Right kidney (tissue), 1 donor: ENCODE data around the gene CWC15.
"Not testable (repeated sequence)": the region's sequence is repeated elsewhere in the genome, so short reads cannot be mapped to it uniquely, and the experiment has no call there.

Experiments
- DNase-seq: peaks from one replicate; pipeline ENCODE4 v3.0.0-alpha.2; 2016

The CWC15 gene

GRCh38 chr11:94959179-94959578, 14.2 kb downstream of the CWC15 start:
- no peak for DNase-seq

GRCh38 chr11:94958121-94958696, 15.1 kb downstream of the CWC15 start:
- DNase-seq = no peak

DNA sequence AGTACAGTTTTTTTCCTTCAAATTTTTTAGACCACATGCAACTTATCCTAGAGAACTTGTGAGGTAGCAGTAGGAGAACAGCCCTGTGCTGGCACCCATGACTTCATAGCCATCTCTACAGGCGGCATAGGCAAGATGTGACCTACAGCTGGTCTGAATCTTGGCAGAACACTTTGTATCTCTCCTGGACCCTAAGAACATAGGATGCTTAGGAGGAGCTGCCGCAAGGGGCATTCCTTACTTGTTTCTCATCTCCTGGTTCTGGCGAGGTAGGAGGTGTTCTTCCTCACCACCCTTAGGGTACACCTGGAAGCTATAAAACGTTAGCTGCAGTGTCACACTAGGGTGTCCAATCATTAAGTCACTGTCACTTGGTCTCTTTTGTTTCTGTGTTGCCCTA, 16.4 kb downstream of the CWC15 start:
- no peak for DNase-seq

DNA sequence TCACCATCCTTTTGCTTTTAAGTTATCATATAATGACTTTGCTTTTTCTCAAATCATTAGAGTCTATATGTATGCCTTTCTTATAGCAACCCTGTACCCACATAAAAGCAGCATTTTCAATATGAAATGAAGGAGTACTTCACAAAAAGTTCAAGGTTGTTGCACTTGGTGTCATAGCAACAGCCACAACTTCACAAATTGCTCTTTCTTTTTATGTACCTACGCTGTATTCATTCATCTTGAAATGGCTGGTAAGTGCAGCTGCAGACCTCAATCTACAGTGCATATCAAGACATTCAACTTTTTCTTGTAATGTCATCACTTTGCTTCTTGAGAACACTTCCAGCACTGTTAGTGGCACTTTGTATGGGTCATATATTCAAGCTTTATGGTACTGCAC, 18.6 kb downstream of the CWC15 start:
- no peak for DNase-seq

- DNase-seq = no peak
Observed at GRCh38 chr11:94948070-94948617, 25.2 kb downstream of the CWC15 start.

- no peak for DNase-seq
Observed at GRCh38 chr11:94946812-94947211, 26.5 kb downstream of the CWC15 start.

- no peak for DNase-seq
Observed at GRCh38 chr11:94941131-94941530, 32.2 kb downstream of the CWC15 start.

- DNase-seq = no peak
Observed at GRCh38 chr11:94939346-94939745, 34.0 kb downstream of the CWC15 start.

- DNase-seq = no peak
Observed at GRCh38 chr11:94938095-94939055, 35.0 kb downstream of the CWC15 start.

- no peak for DNase-seq
Observed at GRCh38 chr11:94934846-94935245, 38.5 kb downstream of the CWC15 start.

DNA sequence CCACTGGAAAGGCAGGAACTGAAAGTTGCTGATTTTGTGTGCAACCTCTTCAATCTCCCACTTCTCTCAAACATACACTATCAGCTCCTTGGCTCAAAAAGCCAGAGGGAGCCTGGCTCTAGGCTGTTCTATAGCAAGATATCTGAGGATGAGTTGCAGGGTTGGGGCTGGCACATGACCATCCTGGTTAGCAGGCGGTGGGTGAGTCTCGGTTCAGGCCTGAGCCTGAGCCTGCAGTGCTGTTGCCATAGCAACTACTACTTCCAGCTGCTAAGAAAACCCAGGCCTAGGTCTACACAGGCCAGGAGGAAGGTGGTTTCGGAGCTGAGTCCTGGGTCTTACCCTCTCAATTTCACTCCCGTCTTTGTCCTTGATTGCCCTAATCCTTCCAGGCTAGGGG, 39.0 kb downstream of the CWC15 start:
- no peak for DNase-seq

DNA sequence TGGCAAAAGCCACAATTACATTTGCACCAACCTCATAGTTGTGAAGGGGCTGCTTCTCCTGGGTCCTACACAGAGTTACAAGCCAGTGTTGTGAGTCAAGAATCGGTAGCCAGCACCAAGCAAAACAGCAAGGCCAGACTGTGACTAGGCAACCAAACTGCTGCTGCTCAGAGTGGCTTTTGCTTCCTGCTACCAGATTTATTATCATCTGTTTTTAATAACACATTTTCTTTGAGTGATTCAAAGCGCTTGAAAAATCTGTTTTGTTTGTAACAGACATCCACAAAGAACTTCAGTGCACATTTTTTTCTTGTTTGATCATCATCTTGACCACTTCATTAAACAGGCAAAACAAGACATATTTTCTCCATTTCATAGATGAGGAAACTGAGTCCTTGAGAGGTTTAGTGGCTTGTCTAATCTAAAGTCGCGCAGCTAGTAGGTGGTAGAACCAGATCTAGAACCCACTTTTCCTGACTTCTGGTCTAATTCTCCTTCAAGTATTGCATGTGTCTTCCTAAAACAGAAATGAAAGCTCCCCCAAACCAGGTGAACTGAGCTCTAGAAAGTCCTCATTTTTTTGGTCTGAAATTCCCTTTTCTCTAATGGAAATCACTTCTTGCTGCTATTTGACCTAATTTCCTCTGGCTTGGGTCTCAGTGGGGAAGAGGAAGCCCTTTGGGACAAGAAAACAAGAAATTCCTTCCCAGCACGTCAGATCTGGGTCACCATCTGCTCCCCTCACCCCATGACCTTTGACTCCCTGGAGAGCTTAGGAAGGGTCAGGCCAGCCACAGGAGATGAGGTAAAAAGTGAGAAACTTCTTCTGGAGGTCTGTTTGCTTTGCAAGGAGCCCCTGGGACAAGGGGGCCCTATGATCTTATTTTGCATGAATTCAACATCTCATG, 39.9 kb downstream of the CWC15 start:
- DNase-seq = no peak

DNA sequence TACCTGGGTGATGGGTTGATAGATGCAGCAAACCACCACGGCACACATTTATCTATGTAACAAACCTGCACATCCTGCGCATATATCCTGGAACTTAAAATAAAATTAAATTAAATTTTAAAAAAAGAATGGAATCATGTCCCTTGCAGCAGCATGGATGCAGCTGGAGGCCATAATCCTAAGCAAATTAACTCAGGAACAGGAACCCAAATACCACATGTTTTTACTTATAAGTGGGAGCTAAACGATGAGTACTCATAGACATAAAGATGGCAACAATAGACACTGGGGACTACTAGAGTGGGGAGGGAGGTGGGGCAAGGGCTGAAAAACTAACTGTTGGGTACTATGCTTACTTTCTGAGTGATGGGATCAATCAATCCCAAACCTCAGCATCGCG, 40.9 kb downstream of the CWC15 start:
- no peak for DNase-seq

GRCh38 chr11:94932072-94932471, 41.3 kb downstream of the CWC15 start:
- DNase-seq = not testable (repeated sequence)

DNA sequence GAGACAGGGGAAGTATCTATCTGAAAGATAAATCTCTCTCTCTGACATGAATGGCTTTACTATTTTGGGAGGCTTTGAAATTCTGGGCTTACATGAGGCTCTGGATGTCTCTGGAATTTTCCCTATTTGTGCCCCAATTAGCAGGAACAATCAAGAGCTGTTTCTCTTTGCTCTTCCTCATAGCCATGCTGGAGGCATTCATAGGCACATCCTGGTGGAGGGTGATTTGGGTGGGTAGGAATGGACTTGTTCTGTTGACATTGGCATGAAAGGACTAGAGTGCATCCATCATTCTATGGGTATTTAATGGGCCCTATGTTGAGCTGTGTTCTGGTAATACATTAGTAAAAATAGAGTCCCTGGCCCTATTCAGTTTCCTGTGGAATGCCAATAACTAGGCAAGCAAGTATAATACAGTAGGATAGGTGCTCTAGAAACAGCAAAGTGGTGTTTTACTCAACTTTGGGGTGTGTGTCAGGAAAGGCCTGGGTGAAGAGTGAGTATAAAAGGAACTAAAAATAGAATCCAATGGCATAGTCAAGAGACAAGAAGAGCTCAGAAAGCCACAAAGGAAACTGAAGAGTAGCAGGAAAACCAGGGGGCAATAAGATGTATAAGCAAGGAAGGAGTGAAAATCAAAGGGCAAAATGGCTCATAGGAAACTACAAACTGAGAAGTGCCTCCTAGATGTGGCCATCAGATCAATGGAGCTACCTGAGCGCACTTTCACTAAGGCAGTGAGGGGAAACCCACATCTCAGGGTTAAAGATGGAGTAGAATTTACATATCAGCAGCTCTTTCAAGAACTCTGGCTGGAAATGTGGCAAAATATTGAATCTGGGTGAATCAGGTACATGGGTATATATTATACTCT, 45.0 kb downstream of the CWC15 start:
- no peak for DNase-seq

- DNase-seq = peak; percentile 70
Observed at GRCh38 chr11:94926698-94927237, 46.6 kb downstream of the CWC15 start.

GRCh38 chr11:94926271-94926625, 47.1 kb downstream of the CWC15 start:
- DNase-seq = no peak

DNA sequence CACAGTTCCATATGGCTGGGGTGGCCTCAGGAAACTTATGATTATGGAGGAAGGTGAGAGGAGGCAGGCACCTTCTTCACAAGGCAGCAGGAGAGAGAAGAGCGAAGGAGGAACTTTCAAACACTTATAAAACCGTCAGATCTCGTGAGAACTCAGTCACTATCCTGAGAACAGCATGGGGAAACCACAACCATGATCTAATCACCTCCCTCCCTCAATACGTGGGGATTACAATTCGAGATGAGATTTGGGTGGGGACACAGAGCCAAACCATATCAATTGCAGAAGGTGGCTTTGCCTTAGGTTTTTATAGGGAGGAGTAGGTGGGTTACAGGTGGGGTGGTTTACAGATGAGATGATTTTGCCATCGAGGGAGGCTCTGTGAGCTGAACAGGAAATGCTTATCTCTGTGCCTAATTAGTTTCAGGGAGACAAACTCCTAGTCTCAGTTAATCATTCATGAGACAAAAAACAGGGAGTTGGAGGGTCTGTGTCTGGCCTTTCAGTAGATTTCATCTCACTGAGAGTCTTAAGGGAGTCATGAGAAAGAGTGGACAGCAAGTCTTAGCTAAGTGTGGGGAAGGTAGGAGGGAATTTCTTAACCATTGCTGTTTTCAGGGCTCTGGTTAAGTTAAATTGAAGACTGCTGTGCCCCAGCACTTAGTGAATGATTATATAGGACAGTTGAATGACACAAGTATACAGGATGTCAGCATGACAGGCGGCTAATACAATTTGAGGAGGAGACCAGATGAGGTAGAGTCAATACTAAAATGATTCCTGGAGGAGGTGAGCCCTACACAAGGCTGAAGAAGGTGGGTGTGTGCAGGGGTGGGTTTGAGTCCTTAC, 47.7 kb downstream of the CWC15 start:
- no peak for DNase-seq

GRCh38 chr11:94924612-94925011, 48.7 kb downstream of the CWC15 start:
- DNase-seq = no peak

DNA sequence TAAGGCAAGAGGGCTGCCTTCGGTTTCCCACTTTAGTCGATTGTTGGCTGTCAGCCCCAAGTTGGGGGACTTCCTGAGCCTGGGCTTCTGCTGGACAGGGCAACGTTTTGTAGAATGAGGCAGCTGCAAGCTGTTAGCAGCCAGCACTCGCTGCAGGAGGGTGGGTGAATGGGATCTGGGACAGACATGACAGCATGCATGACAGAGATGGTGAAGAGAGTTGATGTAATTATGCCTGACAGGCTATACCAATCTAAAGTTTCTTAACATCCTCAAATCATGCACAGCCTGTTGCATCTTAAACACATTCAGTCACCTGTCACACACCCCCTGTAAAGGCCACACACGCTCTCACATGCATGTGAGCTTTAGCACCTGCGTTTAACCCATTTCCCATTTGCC, 49.2 kb downstream of the CWC15 start:
- no peak for DNase-seq
